HCT116 (cell line): ENCODE measurements around the gene PTPRR.

Experiments
- EZH2 ChIP-seq: fragments of 200-600 bp; sonication (generic); IDR thresholded peaks from 2 replicates; pipeline ENCODE4 v1.6.1; 2017; ENCODE audit warnings: antibody characterized with exemption, mixed run types
- EZH2phosphoT487 ChIP-seq: fragments of 200-600 bp; IDR thresholded peaks from 2 replicates; pipeline ENCODE4 v1.6.1; 2018; ENCODE audit warnings: antibody characterized with exemption, borderline replicate concordance
- MAX ChIP-seq: IDR thresholded peaks from 2 replicates; pipeline ENCODE4 v1.6.1; 2012
- POLR2A ChIP-seq: IDR thresholded peaks from 2 replicates; pipeline ENCODE4 v1.7.0; 2011; ENCODE audit warnings: borderline replicate concordance; ENCODE audit not compliant: insufficient read depth, insufficient read length; ENCODE audit errors: extremely low read depth
- POLR2AphosphoS5 ChIP-seq: IDR thresholded peaks from 2 replicates; pipeline ENCODE4 v1.6.1; 2011; ENCODE audit warnings: mild to moderate bottlenecking, low read depth, low read length, moderate library complexity
- YY1 ChIP-seq: IDR thresholded peaks from 2 replicates; pipeline ENCODE4 v1.6.1; 2011; ENCODE audit warnings: low read length, low read depth, moderate library complexity, mild to moderate bottlenecking; ENCODE audit not compliant: insufficient replicate concordance; ENCODE audit errors: extremely low read depth
- ZNF274 ChIP-seq: fragments of 200-500 bp; sonication (Bioruptor generic); IDR thresholded peaks from 2 replicates; pipeline ENCODE4 v1.6.1; 2014; ENCODE audit warnings: mild to moderate bottlenecking, low read depth, low read length, inconsistent platforms
- TF ChIP-seq, protein P1 (sequence below), 3 experiments: fragments of 200-600 bp in 1 of 3; sonication (generic) in 1 of 3; IDR thresholded peaks in 2 of 3; conservative IDR thresholded peaks in 1 of 3; 2 replicates each; pipeline ENCODE4 v1.5.1; 2012 to 2017; ENCODE audit warnings: low read depth in 2 of 3, low read length in 2 of 3, antibody characterized with exemption in 1 of 3, borderline replicate concordance in 1 of 3, control low read depth in 1 of 3, mild to moderate bottlenecking in 1 of 3, mixed read lengths in 1 of 3, mixed run types in 1 of 3, moderate library complexity in 1 of 3; ENCODE audit not compliant: insufficient read depth in 1 of 3
- TF ChIP-seq, protein P2 (sequence below): IDR thresholded peaks from 2 replicates; pipeline ENCODE4 v1.6.1; 2012
- TF ChIP-seq, protein P3 (sequence below): IDR thresholded peaks from 2 replicates; pipeline ENCODE4 v1.6.1; 2011; ENCODE audit warnings: mild to moderate bottlenecking, low read length, moderate library complexity; ENCODE audit not compliant: insufficient replicate concordance; ENCODE audit errors: extremely low read depth

DNA sequence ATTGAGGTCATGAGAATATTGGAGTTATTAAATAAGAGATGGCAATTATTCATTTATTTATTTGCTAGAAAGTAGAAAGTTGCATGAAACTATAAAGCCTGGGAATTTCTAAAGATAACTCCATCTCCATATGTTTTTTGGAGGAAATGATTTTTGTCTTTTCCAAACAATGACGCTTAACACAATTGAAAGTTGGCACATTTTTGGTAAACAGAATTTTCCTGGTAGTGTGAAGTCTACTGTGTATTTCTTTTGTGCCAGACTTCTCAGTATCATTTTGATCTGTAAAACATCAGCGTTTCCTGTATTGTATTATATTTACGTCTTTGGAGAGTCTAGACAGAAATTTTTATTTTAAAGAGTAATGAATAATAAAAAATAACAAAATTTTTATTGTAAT lies 249.6 kb downstream of the PTPRR start:
- TF ChIP-seq, protein P1, sequence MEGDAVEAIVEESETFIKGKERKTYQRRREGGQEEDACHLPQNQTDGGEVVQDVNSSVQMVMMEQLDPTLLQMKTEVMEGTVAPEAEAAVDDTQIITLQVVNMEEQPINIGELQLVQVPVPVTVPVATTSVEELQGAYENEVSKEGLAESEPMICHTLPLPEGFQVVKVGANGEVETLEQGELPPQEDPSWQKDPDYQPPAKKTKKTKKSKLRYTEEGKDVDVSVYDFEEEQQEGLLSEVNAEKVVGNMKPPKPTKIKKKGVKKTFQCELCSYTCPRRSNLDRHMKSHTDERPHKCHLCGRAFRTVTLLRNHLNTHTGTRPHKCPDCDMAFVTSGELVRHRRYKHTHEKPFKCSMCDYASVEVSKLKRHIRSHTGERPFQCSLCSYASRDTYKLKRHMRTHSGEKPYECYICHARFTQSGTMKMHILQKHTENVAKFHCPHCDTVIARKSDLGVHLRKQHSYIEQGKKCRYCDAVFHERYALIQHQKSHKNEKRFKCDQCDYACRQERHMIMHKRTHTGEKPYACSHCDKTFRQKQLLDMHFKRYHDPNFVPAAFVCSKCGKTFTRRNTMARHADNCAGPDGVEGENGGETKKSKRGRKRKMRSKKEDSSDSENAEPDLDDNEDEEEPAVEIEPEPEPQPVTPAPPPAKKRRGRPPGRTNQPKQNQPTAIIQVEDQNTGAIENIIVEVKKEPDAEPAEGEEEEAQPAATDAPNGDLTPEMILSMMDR (IDR thresholded peaks at IDR 0.05 in 2 of 3, conservative IDR thresholded peaks at IDR 0.05 in 1 of 3; ENCODE audit: borderline replicate concordance in 1 of 3, insufficient read depth in 1 of 3, low read depth in 2 of 3, low read length in 2 of 3): no peak
- TF ChIP-seq, protein P2, sequence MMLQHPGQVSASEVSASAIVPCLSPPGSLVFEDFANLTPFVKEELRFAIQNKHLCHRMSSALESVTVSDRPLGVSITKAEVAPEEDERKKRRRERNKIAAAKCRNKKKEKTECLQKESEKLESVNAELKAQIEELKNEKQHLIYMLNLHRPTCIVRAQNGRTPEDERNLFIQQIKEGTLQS: no peak
- TF ChIP-seq POLR2AphosphoS5 (no peak), YY1 (no peak), POLR2A (no peak), EZH2 (no peak), MAX (no peak), ZNF274 (no peak), EZH2phosphoT487 (no peak)
- TF ChIP-seq, protein P3, sequence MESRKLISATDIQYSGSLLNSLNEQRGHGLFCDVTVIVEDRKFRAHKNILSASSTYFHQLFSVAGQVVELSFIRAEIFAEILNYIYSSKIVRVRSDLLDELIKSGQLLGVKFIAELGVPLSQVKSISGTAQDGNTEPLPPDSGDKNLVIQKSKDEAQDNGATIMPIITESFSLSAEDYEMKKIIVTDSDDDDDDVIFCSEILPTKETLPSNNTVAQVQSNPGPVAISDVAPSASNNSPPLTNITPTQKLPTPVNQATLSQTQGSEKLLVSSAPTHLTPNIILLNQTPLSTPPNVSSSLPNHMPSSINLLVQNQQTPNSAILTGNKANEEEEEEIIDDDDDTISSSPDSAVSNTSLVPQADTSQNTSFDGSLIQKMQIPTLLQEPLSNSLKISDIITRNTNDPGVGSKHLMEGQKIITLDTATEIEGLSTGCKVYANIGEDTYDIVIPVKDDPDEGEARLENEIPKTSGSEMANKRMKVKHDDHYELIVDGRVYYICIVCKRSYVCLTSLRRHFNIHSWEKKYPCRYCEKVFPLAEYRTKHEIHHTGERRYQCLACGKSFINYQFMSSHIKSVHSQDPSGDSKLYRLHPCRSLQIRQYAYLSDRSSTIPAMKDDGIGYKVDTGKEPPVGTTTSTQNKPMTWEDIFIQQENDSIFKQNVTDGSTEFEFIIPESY: no peak
